Stimulated activated CD8-positive, alpha-beta memory T cell treated with anti-CD3 and anti-CD28 coated beads, Interleukin-4, amount 100 ng/mL, for 24 hours (primary cell): ENCODE measurements around the gene NAA80.

Source experiments
- DNase-seq: peaks from one replicate; pipeline ENCODE4 v3.0.0-alpha.2; 2020; ENCODE audit warnings: low read depth

NAA80 gene

DNA sequence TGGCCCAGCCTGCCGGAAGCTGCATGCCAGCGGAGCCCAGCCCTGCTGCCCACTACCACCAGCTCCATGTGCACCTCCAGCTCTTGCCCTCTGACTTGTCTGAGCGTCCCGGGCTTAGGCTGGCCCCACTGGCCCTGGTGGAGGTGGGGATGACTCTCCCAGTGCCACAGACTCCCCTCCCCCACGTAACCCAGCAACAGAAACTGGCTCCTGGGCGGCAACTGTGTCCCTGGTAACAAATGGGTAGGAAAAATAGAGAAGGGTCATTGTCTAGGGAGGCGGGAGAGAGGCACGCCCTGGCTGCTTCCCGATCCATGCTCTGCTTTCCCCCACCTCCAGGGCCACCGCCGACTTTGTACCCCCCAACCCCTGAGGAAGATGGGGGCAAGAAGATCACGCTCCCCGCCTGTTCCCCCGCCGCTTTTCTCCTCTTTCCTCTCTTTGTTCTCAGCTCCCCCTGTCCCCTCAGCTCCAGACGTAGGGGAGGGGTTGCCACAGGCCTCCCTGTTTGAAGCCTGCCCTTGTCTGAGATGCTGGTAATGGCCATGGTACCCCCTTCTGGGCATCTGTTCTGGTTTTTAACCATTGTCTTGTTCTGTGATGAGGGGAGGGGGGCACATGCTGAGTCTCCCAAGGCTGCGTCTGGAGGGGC is 41.0 kb downstream of the NAA80 start:
- DNase-seq: no peak

GRCh38 chr3:50256978-50257890 is 42.0 kb downstream of the NAA80 start:
- no peak for DNase-seq

DNA sequence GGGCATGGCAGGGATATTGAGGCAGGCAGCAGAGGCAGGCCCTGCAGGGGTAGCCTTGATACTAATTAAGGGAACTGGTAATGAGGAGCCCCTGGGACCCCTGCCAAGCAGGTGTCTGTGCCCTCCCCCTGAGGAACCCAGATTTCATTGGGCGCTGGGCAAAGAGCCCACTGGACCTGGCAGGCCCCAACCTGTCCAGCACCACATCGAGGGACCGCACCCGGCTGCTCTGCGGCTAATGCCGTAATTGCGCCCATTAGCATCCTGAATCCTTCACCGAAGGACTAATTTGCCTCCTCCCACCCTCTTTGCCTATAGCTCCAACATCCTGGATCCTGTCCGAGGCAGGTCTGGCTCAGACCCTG is 44.0 kb downstream of the NAA80 start:
- no peak for DNase-seq

- no peak for DNase-seq
These were observed 44.5 kb downstream of the NAA80 start for GRCh38 chr3:50254577-50255250.

DNA sequence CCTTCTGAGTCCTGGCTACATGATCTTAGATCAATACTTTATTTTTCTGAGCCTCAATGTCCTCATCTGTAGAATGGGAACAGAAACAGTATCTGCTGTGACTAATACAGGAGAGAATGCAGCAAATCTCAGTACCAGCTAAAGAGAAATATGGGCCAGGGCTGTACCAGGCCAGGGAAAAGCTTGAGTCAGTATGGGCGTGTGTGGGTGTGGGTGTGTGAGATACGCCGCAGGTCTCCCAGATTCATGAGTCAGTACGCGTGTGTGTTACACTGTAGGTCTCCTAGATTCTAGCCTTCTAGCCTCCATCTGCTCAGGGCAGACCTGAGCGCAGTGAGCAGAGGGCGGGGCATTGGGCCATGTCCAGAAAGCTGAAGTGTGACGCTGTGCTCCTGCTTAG is 48.0 kb downstream of the NAA80 start:
- no peak for DNase-seq

- DNase-seq: no peak
These were observed 48.7 kb downstream of the NAA80 start for GRCh38 chr3:50250514-50250913.

DNA sequence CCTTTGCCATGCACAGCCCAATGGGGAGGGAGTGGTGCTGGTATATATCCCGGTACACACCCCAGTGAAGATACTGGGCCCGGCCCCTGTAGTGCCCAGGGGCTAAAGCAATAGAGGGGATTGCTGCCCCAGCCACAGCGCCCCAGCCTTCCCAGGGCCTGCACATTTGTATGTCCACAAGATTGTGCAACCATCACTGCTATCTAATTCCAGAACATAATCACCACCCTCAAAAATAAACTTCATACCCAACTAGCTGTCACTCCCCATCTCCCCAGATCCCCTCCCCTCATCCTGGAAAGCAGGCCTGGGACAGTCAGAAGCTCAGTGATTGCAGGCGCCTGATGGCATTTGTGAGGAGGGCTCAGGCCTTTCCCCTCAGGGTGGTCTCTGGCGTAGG is 49.7 kb downstream of the NAA80 start:
- no peak for DNase-seq

- no peak for DNase-seq
These were observed 50.8 kb downstream of the NAA80 start for GRCh38 chr3:50248387-50248786.

- DNase-seq: peak; percentile 71
These were observed 52.7 kb downstream of the NAA80 start for GRCh38 chr3:50246517-50246954.
